Activated CD8-positive, alpha-beta T cell treated with anti-CD3 and anti-CD28 coated beads, Interleukin-2, amount 10 ng/mL, durations not matched to agents 7 days and 5 days (primary cell): Measurements from ENCODE around the gene SGCE. TPM values are rescaled to one million over a fixed set of nuclear protein-coding genes. Genes with fewer than 3 reads are reported as not detected.

Source experiments
- ATAC-seq: fragments of 150-1000 bp; cut with Tn5 transposase; one replicate; pipeline ENCODE4 v1.10.0; 2021; ENCODE audit warnings: moderate library complexity
- CTCF ChIA-PET: fragments of 350-600 bp; sonication (Branson Sonifier 250); formaldehyde crosslinking; loops from one replicate; lab custom pipeline; 2021; ENCODE audit warnings: antibody characterized with exemption; lab: Charles Lee
- POLR2A ChIA-PET: fragments of 350-600 bp; sonication (Branson Sonifier 250); formaldehyde crosslinking; loops from one replicate; lab custom pipeline; 2021; ENCODE audit warnings: antibody characterized with exemption; lab: Charles Lee
- DNase-seq: peaks from one replicate; pipeline ENCODE4 v3.0.0-alpha.2; 2020
- H3K27ac Mint-ChIP-seq: one replicate; pipeline ENCODE4 v1.8.0; 2021; ENCODE audit warnings: mild to moderate bottlenecking, mixed read lengths
- H3K27me3 Mint-ChIP-seq: one replicate; pipeline ENCODE4 v1.8.0; 2021; ENCODE audit warnings: low read depth, mixed read lengths
- H3K36me3 Mint-ChIP-seq: one replicate; pipeline ENCODE4 v1.8.0; 2021; ENCODE audit warnings: low read depth, mixed read lengths
- H3K4me1 Mint-ChIP-seq: one replicate; pipeline ENCODE4 v1.8.0; 2021; ENCODE audit warnings: low read depth, mixed read lengths
- H3K4me3 Mint-ChIP-seq: one replicate; pipeline ENCODE4 v1.8.0; 2021; ENCODE audit warnings: mild to moderate bottlenecking, mixed read lengths
- H3K9me3 Mint-ChIP-seq: one replicate; pipeline ENCODE4 v1.8.0; 2022; ENCODE audit warnings: mixed read lengths; ENCODE audit not compliant: insufficient read depth
- total RNA-seq, 2 experiments: library from RNA; stranded (reverse); gene quantifications; one replicate each; pipeline ENCODE4 v1.2.3, GENCODE V29; 2021

The SGCE gene
- total RNA-seq, 2 experiments from 2014 or later: not detected

GRCh38 chr7:94612661-94613060, 43.3 kb downstream of the SGCE start:
- Mint-ChIP-seq H3K4me3 (no peak overlapping the region), H3K9me3 (no peaks in the 10 kb centered on the region), H3K4me1 (no peaks in the 10 kb centered on the region), H3K27ac (no peak overlapping the region), H3K36me3 (no peaks in the 10 kb centered on the region), H3K27me3 (peaks cover 11% of the 10 kb centered on the region)
- no peak for DNase-seq
- ATAC-seq: no peak
- ChIA-PET CTCF (no interaction called here), POLR2A (no interaction called here)

GRCh38 chr7:94612253-94612652, 43.7 kb downstream of the SGCE start:
- peaks cover 11% of the 10 kb centered on the region for H3K27me3 Mint-ChIP-seq
- H3K4me1 Mint-ChIP-seq: no peaks in the 10 kb centered on the region
- no peaks in the 10 kb centered on the region for H3K9me3 Mint-ChIP-seq
- no peak overlapping the region for H3K27ac Mint-ChIP-seq
- H3K4me3 Mint-ChIP-seq: no peak overlapping the region
- ChIA-PET CTCF (no interaction called here), POLR2A (no interaction called here)
- DNase-seq (no peak), ATAC-seq (no peak)
- H3K36me3 Mint-ChIP-seq: no peaks in the 10 kb centered on the region

DNA sequence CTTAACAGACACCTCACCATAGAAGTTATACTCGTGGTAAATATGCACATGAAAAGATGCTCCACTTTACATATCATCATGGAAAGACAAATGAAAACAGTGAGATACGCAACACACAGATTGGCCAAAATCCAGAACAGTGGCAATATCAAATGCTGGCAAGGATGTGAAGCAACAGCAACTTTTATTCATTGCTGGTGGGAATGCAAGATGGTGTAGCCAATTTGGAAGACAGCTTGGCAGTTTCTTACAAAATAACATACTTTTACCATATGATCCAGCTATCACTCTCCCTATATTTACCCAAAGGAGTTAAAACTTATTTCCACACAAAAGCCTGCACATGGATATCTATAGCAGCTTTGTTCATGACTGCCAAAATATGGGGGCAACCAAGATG, 46.4 kb downstream of the SGCE start:
- Mint-ChIP-seq H3K36me3 (no peaks in the 10 kb centered on the region), H3K4me1 (no peaks in the 10 kb centered on the region), H3K27me3 (peaks cover 13% of the 10 kb centered on the region), H3K27ac (no peak overlapping the region), H3K4me3 (no peak overlapping the region), H3K9me3 (no peaks in the 10 kb centered on the region)
- no peak for DNase-seq
- no peak for ATAC-seq
- CTCF ChIA-PET: no interaction called here
- POLR2A ChIA-PET: no interaction called here

- no peaks in the 10 kb centered on the region for H3K9me3 Mint-ChIP-seq
- peaks cover 2% of the 10 kb centered on the region for H3K27me3 Mint-ChIP-seq
- H3K36me3 Mint-ChIP-seq: no peaks in the 10 kb centered on the region
- DNase-seq: no peak
- H3K4me3 Mint-ChIP-seq: no peak overlapping the region
- H3K4me1 Mint-ChIP-seq: no peaks in the 10 kb centered on the region
- ChIA-PET POLR2A (no interaction called here), CTCF (no interaction called here)
- ATAC-seq: no peak
- no peak overlapping the region for H3K27ac Mint-ChIP-seq
These were observed 50.9 kb downstream of the SGCE start for GRCh38 chr7:94605031-94605430.

DNA sequence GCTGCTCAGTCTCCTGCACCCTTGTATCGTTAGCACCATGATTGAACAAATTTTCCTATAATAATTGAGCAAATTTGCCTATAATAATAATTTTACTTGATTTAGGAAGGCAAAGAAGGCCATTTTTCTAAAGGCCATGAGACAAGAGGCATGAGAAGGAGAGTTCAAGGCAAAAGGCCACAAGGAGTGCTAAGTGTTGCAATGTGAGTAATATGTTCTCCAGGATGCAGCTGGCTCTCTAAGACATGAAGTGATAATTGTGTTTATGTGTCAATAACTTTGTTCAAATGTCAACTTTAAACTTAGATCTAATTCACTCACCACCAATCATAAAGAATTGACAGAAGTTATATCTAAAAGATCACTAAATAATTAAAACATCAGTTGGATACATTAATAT, 53.8 kb downstream of the SGCE start:
- H3K9me3 Mint-ChIP-seq: no peaks in the 10 kb centered on the region
- ChIA-PET POLR2A (no interaction called here), CTCF (no interaction called here)
- no peak overlapping the region for H3K27ac Mint-ChIP-seq
- H3K4me1 Mint-ChIP-seq: no peaks in the 10 kb centered on the region
- H3K4me3 Mint-ChIP-seq: no peak overlapping the region
- ATAC-seq: no peak
- DNase-seq: no peak
- no peaks in the 10 kb centered on the region for H3K36me3 Mint-ChIP-seq
- peaks cover 2% of the 10 kb centered on the region for H3K27me3 Mint-ChIP-seq

DNA sequence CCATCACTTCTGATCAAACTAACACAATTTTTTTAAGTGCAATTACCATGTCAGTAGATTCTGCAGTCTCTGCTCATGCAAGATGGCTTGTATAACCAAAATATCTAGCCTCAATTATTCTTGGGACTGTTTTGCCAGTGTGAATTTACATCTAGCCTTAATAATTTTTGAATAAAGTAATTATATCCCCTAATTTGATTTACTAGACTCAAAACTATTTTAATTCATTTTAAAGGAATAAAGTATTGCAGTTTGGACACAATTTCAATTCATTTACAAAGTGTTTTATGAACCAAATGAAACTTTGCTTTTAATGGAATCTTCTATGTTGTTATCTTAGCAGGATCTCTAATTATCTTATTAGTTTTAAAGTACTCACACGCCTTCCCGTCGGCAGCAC, 55.7 kb downstream of the SGCE start:
- H3K4me3 Mint-ChIP-seq: no peak overlapping the region
- H3K27ac Mint-ChIP-seq: no peak overlapping the region
- CTCF ChIA-PET: no interaction called here
- H3K9me3 Mint-ChIP-seq: no peaks in the 10 kb centered on the region
- DNase-seq (no peak), ATAC-seq (no peak)
- H3K4me1 Mint-ChIP-seq: no peaks in the 10 kb centered on the region
- POLR2A ChIA-PET: no interaction called here
- H3K27me3 Mint-ChIP-seq: no peaks in the 10 kb centered on the region
- H3K36me3 Mint-ChIP-seq: no peaks in the 10 kb centered on the region

DNA sequence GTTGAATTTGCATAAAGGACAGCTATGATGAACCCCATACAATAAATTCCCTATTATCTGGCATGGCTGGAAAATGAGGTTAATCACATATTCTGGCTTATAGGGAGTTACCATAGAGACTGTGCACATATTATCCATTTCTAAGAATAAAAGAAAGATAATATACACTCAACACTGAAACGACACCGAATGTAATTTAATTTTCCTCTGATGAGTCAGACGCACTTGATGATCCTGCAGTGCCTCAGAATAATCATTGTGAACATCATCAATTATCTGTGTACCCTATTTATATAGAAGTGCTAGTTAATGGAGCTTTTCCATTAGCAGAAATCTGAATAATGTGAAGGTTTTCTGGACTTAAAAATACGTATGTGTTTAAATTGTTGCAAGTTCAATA, 60.2 kb downstream of the SGCE start:
- no peaks in the 10 kb centered on the region for H3K27me3 Mint-ChIP-seq
- H3K4me3 Mint-ChIP-seq: no peak overlapping the region
- ChIA-PET POLR2A (no interaction called here), CTCF (no interaction called here)
- H3K27ac Mint-ChIP-seq: no peak overlapping the region
- no peaks in the 10 kb centered on the region for H3K4me1 Mint-ChIP-seq
- DNase-seq (no peak), ATAC-seq (no peak)
- H3K9me3 Mint-ChIP-seq: no peaks in the 10 kb centered on the region
- H3K36me3 Mint-ChIP-seq: no peaks in the 10 kb centered on the region

- Mint-ChIP-seq H3K36me3 (no peaks in the 10 kb centered on the region), H3K27ac (no peak overlapping the region), H3K27me3 (no peaks in the 10 kb centered on the region), H3K4me1 (no peaks in the 10 kb centered on the region), H3K4me3 (no peak overlapping the region), H3K9me3 (no peaks in the 10 kb centered on the region)
- no peak for ATAC-seq
- ChIA-PET CTCF (no interaction called here), POLR2A (no interaction called here)
- DNase-seq: no peak
These were observed 61.1 kb downstream of the SGCE start for GRCh38 chr7:94594882-94595281.

DNA sequence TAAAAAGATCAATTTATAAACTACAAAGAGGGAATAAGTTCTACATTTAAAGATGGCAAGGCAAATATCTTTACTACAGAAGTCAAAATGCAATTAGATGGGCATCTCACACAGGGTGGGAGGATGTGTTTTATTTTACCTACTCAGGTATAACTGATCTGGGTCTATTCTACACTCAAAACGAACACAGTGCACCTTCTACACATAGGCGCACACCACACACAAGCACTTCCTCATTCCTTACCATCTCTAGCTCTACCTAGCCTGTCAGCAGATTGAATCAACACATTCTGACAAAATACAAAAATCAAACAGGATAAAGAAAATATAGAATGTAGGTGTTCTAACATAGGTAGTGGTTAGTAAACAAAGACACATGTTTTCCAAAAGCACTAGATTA, 64.8 kb downstream of the SGCE start:
- DNase-seq (no peak), ATAC-seq (no peak)
- no peaks in the 10 kb centered on the region for H3K27me3 Mint-ChIP-seq
- ChIA-PET CTCF (no interaction called here), POLR2A (no interaction called here)
- H3K4me3 Mint-ChIP-seq: no peak overlapping the region
- H3K27ac Mint-ChIP-seq: no peak overlapping the region
- H3K4me1 Mint-ChIP-seq: no peaks in the 10 kb centered on the region
- no peaks in the 10 kb centered on the region for H3K9me3 Mint-ChIP-seq
- no peaks in the 10 kb centered on the region for H3K36me3 Mint-ChIP-seq

DNA sequence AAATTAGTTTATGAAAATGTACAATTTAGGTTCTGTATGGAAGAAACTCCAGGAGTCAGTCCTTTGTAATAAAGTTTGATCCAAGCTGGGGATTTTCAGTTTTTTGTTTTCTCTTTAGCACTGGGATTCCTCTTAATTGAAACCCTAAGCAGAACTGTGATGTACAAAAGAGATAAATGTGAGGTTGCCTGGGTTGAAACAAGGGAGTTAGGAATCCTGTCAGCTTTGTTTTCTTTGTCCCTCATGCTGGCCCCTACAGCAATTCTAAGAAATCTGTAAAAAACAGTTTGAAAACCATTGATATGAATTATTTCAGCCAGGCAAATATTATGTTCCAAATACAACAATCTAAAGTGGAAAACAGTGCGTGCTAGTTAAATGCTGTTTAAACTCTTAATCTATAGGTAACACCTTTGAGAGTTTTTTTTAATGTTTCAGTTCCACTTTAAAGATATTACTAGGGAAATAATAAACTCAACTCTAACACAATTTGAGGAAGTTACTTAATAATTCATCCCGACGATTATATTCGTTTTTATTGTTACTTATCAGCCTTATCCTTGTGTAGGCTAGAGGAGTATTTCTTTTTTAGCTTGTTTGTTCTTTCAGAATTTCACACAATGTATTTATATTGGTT, 65.3 kb downstream of the SGCE start:
- H3K9me3 Mint-ChIP-seq: no peaks in the 10 kb centered on the region
- H3K36me3 Mint-ChIP-seq: peaks cover 1% of the 10 kb centered on the region
- POLR2A ChIA-PET: no interaction called here
- no peak for ATAC-seq
- DNase-seq: no peak
- no peaks in the 10 kb centered on the region for H3K4me1 Mint-ChIP-seq
- CTCF ChIA-PET: no interaction called here
- H3K4me3 Mint-ChIP-seq: no peak overlapping the region
- no peak overlapping the region for H3K27ac Mint-ChIP-seq
- no peaks in the 10 kb centered on the region for H3K27me3 Mint-ChIP-seq

- CTCF ChIA-PET: no interaction called here
These were observed 67.9 kb downstream of the SGCE start for GRCh38 chr7:94588075-94588474.

DNA sequence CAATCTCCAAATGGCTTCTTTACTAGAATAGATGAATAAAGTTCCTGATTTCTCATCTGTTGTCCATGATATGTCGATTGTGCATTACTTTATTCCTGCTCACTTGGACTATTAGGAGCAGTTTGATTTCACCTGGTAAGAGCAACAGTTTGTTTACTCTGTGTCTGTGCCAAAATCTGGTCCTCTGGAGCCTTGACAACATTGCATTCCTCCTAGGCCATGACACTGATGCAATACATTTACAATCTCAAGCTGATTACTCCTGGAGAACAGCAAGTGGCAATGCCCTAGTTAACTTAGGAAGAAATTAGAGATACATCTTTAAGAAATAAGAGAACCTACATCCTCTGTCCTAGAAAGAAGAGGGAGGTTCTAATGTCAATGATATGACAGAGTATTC, 71.8 kb downstream of the SGCE start:
- Mint-ChIP-seq H3K27ac (no peak overlapping the region), H3K4me1 (no peaks in the 10 kb centered on the region), H3K36me3 (peaks cover 1% of the 10 kb centered on the region), H3K27me3 (no peaks in the 10 kb centered on the region), H3K9me3 (no peaks in the 10 kb centered on the region), H3K4me3 (no peak overlapping the region)
- POLR2A ChIA-PET: no interaction called here
- CTCF ChIA-PET: no interaction called here
- ATAC-seq (no peak), DNase-seq (no peak)

More at GRCh38 chr7:94588075-94588474, 67.9 kb downstream of the SGCE start:
- Mint-ChIP-seq H3K4me3 (no peak overlapping the region), H3K36me3 (peaks cover 1% of the 10 kb centered on the region), H3K27ac (no peak overlapping the region), H3K9me3 (no peaks in the 10 kb centered on the region), H3K27me3 (no peaks in the 10 kb centered on the region), H3K4me1 (no peaks in the 10 kb centered on the region)
- ATAC-seq (no peak), DNase-seq (no peak)
- POLR2A ChIA-PET: no interaction called here

- H3K36me3 Mint-ChIP-seq: peaks cover 16% of the 10 kb centered on the region
- H3K27ac Mint-ChIP-seq: no peak overlapping the region
- H3K4me3 Mint-ChIP-seq: no peak overlapping the region
- DNase-seq: no peak
- ATAC-seq: no peak
- H3K9me3 Mint-ChIP-seq: peaks cover 6% of the 10 kb centered on the region
- ChIA-PET POLR2A (no interaction called here), CTCF (no interaction called here)
- H3K4me1 Mint-ChIP-seq: no peaks in the 10 kb centered on the region
- H3K27me3 Mint-ChIP-seq: no peaks in the 10 kb centered on the region
These were observed 75.3 kb downstream of the SGCE start for GRCh38 chr7:94580601-94581000.
